T follicular helper cell (primary cell): ENCODE results near the gene MAB21L1.

Experiments
- DNase-seq: peaks from one replicate; pipeline ENCODE4 v3.0.0-alpha.2; 2020; ENCODE audit warnings: low read depth

The MAB21L1 gene

DNA sequence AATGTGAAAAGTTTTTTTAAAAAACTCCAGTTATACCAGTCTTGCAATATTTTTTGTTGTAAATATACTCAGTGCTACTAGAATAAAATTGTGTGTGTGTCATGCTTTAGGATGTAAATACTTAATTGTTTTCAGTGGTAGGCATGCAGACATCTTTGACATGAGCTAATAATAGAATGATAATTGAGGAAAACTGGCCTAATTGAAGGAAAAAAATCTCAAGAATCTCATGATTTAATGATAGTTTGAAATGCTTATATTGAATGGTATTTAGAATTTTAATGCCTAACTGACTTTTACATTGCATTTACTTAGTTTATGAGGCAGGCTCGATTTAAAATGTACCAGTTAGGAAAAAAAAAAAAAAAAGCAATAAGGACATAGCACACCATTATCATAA lies 3.2 kb upstream of the MAB21L1 start:
- DNase-seq: no peak

DNA sequence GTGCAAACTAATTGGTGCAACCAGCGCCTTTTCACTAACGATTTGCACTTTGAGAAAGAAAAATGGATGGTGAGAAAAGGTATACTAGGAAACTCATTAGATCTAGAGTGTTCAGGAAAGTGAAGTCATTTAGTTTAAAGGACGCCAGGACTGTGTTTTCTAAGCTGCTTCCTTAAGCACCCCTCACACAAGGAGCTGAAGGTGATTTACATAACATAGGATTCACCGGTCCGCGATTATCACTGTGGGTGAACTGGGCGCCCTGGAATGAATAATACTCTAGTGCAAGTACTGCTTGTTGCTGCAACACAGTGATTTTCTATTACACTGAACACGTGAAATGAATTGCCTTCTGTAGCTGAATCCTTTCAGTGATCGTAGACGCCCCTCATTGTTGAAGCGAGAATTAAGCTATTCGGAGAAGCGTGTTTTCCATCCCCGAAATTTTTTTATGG lies 2.6 kb upstream of the MAB21L1 start:
- no peak for DNase-seq

- DNase-seq: no peak
Measured at GRCh38 chr13:35478271-35479037, 2.0 kb upstream of the MAB21L1 start.

DNA sequence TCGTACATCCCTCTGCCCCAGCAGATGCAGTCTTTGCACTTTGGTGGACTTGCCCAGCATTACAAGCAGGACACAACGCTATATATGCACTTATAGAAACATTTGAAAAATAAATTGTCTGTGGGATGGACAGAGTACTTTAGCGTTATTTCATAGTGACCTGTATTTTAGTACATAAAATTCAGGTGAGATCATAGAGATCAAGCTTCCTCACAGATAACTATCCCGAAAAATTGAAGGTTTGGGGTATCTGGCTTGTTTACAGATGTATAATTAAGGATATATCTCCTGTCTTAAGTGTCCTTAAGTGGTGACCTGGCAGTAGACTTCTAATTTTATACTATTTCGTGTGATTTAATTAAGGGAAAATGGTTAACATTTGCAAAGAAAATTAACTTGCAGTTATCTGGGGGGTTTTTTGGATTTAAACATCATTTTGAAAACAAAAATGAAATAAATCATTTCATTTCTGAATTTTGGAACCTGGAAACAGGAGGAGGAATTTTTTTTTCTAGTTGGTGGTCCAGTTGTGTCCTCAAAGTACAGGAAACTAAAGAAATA lies 977 bp upstream of the MAB21L1 start:
- DNase-seq: no peak

DNA sequence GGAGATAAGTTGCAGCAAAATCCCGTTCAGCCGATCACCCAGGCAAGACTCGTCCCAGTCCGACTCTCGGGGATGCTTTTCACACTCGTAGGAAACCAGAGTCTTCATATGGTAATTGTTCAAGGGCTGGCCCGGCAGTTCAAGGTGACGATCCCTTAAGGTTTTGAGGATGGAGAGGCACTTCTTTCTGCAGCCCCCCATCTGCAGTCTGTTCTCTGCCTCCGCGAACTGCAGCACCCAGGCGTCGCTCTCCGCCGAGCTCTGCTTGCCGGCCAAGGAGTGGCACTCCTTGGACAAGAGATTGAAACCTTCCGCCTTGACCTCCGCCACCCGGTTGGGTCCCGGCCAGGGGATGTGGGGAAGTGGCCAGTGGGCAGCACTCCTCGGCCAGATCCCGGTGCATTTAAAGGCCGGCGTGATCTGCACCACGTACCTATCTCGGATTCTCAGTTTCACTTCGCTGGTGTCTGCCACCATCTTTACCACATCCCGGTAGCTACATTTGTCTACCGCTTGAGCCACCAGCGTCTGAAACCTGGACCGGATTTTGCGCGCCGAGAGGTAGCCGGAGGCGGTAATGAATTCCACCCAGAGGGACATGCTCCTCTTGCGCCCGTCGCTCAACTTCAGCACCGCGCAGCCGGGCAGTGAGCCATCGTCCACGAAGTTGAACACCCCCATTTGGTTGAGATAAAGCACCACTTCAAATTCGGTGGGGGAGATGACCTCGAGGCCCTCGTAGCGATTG lies 1.1 kb downstream of the MAB21L1 start:
- no peak for DNase-seq

- no peak for DNase-seq
Measured at GRCh38 chr13:35474496-35475211, 1.8 kb downstream of the MAB21L1 start.

DNA sequence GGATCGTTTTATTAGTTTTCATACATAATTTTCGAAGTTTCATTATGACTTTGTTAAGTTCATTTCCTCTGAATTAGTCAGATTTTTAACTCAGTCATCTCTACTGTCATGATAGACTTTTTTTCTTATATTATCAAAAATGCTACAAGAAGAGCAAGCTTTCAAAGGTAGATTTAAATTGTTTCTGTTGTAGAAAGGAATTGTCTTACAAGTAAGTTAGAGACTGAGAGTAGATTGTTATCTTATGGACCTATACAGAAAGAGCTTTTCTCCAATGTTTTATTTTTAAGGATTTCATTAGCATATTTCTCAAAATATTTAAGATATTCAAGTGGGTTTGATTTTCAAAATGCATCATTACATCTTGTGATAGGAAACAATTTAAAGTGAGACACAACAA lies 2.7 kb downstream of the MAB21L1 start:
- DNase-seq: no peak

DNA sequence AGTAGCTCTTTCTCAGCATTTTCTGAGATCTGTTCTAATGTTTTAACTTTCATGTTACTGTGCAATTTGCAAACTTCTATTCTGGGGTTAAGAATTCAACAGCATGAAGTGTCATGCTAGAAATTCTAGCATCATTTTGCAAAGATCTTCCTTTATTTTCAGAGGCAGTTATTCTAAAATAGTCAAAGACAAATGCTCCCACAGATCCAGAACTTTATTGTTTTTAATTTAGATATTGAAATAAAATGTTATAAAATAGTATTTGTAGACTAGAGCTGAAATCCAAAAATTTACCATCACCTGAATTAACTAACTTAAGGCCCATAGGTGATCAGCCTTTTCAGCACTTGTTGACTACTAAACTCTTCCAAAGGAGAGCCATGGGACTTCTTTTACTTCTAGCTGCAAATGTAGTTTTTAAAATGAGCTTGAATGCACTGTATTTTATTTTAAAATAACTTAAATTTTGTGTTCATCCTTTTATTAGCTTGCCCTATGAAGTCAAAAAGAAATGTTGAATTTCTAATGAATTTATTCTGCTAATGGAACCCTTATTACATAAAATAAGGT lies 3.2 kb downstream of the MAB21L1 start:
- no peak for DNase-seq

DNA sequence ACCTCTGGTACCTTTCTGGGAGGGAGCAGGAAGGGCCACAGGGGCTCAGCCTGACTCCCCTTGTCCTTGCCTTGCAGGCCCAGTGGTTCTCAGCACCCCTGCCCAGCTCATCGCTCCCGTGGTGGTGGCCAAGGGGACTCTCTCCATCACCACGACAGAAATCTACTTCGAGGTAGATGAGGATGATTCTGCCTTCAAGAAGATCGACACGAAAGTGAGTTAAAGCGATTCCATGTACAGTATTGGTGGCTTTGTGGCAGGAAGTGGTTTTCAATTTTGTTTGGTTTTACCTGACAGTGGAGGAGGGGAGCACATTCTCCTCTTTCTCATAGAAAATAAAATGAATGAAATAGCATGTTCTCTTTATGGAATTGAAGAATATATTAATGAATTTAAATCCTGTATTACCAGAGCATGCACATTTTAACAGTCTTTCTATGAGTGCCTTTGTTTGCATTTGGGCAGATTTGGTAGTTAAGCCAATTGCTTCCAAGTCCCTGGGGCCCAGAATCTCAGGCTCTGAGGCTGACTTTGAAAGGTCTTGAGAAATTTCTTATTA lies 4.1 kb downstream of the MAB21L1 start:
- no peak for DNase-seq

GRCh38 chr13:35471706-35472322 lies 4.7 kb downstream of the MAB21L1 start:
- no peak for DNase-seq

DNA sequence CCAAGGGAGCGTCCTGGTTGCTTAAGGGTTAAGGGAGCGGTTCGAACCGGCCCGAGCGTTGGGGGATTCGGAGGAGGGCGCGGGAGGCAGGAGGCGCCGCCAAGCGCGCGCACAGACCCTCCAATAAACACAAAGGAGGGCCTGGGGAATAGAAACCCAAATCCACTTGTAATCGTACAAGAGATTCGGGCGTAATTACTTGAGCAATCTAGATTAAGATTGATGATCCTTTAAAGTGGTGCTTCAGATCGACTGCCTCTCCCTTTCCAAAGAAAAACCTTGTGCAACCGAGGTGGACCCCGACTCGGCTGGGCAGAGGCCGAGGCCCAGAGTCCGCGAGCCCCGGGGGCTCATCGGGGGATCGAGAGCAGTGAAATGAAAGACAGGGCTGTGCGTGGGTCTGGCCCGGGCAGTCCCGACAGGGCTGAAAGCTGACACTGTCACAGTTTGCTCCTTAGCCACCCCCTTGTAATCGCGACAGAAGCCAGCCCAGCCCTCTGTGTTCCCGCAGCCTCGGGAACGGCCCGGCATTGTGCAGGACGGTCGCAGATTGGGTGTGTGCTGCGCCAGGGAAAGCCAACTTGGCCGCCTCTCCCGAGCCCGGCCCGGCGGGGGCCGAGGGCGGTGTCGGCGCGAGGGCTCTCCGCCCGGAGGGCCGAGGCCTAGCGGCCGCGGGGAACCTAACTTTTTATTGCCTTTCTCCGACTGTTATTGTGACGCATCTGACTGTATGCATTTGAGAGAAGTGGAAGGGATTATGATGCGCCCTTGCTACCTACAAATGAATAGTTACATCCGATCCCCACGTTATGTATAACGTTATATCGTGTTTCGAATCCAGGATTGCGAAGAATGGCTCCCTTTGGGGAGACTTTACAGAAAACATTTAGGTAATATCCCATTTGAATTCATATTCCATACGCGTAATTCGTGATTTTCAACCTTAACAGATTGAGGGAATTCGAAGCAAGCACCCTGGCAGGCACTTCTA lies 5.5 kb downstream of the MAB21L1 start:
- no peak for DNase-seq

DNA sequence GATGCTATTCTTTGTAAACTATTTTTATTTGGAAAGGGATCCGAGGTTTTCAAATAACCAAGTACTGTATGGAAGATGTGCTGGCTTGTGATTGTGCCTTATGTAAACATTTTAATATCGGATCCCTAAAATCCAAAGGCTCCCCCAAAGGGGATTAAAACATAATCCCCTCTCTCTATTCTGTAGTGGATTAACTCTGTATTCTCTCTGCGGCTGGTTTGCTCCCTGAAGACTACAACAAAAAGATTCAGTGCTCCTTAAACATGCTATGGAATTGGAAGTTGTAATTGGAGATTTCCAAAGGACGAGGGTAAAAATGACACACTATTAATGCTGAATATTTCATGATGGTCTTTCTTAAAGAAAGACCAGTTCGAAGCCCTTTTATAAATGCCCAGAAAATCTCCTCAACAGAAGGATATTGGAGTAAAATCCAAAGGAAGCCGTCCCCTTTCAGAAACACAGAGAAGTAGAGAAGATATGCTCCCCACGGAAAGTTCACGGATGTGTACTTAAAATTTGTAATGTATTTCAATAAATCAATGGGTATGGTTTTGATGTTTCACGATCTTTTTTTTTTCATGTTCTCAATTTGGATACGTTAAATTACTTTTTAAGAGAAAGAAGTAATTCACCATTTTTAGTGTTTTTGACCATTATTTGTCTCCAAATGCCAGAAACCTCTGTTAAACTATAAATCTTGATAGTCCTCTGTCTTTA lies 6.5 kb downstream of the MAB21L1 start:
- no peak for DNase-seq

DNA sequence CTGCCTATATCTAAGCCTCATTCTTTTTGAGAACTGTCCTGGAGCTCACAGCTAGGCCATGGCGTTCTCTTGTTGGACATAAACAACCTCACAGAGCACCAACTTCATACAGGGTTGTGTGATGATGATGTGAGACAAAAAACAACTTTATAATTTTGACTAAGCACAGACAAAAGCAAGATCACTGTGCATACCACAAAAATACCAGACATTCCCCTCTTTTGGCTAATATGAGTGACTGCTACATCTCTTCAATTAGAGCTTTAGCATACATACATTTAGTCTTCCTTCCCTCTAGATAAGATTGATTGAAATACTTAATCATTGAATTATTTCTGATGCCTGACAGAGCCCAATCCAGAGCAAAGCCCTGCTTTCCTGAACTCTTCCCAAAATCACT lies 8.3 kb downstream of the MAB21L1 start:
- DNase-seq: no peak

DNA sequence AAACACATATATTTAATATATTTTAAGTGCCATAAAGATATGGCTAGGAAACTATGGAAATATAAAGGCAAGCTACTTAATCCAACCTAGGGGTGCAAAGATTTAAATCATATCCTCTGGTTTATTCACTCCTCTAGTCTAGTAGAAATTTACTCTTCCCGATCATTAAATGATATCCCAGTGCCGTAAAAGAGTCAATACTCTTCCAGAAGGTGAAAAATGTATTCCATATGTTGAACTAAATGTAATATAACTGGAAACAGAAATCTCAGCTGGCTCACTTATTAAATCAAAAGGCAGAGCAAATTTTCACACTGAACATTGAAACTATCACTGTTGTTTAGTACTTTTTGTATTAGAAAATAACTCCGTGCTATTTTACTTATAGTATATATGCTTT lies 11.1 kb downstream of the MAB21L1 start:
- DNase-seq: no peak

- DNase-seq: no peak
Measured at GRCh38 chr13:35460061-35460460, 16.4 kb downstream of the MAB21L1 start.

- DNase-seq: no peak
Measured at GRCh38 chr13:35457258-35457657, 19.2 kb downstream of the MAB21L1 start.

DNA sequence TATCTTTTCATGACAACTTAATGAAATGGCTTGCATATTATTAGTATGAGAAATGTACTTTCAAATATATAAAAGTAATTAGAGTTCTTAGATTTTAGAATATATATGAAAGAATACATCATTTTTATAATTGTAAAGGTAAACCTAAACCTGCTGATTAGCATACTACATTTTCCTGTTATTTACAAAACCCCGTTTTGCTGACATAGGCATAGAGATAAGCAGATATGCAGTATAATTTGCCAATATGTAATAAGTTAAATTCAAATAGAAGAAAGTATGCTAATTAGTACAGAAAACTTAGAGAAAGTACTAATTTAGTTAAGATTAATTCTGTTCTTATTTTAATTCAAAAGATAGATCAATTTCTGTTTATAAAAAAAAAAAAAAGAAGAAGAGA lies 21.5 kb downstream of the MAB21L1 start:
- no peak for DNase-seq

DNA sequence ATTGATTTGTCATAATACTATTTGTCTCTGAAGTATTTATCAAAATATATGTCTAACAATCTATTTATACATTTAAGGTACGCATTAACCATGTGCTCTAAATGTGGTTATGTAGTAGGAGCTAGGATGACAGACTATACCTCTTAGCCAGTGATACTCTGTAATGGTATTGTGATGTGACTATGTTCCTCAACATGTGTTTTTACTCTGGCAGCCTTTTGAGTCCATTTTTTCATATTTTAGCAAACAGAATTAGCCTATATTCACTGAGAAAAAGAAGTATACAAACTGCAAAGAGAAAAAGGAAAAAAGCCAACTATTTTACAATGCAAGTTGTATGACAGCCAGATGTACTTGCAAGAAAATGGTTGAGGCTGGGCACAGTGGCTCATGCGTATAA lies 26.7 kb downstream of the MAB21L1 start:
- no peak for DNase-seq

GRCh38 chr13:35448465-35448864 lies 28.0 kb downstream of the MAB21L1 start:
- DNase-seq: no peak
